Peyer's patch (tissue), 4 donors: ENCODE measurements around the gene AFDN.

Source experiments
- POLR2A ChIP-seq, 2 donors: fragments of 450-650 bp; IDR thresholded peaks; one replicate each; pipeline ENCODE4 v1.5.1; 2017; ENCODE audit warnings: antibody characterized with exemption in 2 of 2, mild to moderate bottlenecking in 2 of 2, moderate library complexity in 2 of 2
- TF ChIP-seq, protein P1 (sequence below), 6 experiments: fragments of 450-650 bp in 4 of 6; fragments of 200-600 bp in 2 of 6; sonication (generic) in 1 of 6; IDR thresholded peaks; one replicate each; pipeline ENCODE4 v1.5.1; 2017 to 2019; ENCODE audit warnings: antibody characterized with exemption in 6 of 6, mild to moderate bottlenecking in 3 of 6, moderate library complexity in 1 of 6

DNA sequence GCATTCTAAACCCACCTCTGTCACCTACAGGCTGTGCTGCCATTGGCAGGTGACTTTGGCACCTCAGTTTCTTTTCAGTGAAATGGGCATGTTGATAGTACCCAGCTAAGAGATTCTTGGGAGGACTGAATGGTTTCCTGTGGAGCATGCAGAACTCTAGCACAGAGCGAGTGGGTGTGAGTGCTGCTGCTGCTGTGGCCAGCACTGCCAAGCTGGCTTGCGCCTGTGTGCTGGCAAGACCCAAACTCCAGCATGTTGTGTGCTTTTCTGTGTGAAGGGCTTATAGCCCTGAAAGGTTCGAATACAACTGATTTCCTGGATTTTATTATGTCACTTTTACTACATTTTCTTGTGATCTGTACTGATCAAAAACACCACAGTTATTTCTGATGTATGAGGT, 92.6 kb downstream of the AFDN start:
- TF ChIP-seq, protein P1, sequence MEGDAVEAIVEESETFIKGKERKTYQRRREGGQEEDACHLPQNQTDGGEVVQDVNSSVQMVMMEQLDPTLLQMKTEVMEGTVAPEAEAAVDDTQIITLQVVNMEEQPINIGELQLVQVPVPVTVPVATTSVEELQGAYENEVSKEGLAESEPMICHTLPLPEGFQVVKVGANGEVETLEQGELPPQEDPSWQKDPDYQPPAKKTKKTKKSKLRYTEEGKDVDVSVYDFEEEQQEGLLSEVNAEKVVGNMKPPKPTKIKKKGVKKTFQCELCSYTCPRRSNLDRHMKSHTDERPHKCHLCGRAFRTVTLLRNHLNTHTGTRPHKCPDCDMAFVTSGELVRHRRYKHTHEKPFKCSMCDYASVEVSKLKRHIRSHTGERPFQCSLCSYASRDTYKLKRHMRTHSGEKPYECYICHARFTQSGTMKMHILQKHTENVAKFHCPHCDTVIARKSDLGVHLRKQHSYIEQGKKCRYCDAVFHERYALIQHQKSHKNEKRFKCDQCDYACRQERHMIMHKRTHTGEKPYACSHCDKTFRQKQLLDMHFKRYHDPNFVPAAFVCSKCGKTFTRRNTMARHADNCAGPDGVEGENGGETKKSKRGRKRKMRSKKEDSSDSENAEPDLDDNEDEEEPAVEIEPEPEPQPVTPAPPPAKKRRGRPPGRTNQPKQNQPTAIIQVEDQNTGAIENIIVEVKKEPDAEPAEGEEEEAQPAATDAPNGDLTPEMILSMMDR (IDR thresholded peaks at IDR 0.05): no peak
- no peak for TF ChIP-seq POLR2A (IDR thresholded peaks at IDR 0.05)
